Measurements from ENCODE around the gene GSTT2B. TPM values are rescaled to one million over a fixed set of nuclear protein-coding genes. Genes with fewer than 3 reads are reported as not detected.
A peak's percentile ranks its signal among the peaks of the same experiment; 100 is the strongest.

Gene GSTT2B
- total and polyA plus RNA-seq, 2 of the 8 experiments (the other 6 are each of a cell fraction or from before 2014, with no cell fraction given): 6.3 to 13.3 TPM

DNA sequence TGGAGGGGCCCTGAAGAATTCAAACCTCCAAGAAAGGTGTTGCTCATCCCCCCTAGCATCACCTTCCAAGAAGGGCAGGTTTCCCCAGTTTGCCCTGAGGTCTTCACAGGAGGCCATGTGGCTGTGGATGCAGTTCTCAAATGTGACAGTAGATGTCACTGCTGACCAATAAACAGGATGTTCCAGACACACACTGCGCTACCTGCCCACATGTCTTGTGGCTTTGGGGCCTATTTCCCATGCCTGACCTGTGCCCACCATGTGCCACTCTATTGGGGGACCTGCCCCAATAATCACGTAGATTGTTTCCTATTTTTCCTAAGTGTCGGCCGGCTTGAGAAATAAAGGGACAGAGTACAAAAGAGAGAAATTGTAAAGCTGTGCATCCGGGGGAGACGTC, 23.4 kb upstream of the GSTT2B start (continued):
- TF ChIP-seq, protein P1, sequence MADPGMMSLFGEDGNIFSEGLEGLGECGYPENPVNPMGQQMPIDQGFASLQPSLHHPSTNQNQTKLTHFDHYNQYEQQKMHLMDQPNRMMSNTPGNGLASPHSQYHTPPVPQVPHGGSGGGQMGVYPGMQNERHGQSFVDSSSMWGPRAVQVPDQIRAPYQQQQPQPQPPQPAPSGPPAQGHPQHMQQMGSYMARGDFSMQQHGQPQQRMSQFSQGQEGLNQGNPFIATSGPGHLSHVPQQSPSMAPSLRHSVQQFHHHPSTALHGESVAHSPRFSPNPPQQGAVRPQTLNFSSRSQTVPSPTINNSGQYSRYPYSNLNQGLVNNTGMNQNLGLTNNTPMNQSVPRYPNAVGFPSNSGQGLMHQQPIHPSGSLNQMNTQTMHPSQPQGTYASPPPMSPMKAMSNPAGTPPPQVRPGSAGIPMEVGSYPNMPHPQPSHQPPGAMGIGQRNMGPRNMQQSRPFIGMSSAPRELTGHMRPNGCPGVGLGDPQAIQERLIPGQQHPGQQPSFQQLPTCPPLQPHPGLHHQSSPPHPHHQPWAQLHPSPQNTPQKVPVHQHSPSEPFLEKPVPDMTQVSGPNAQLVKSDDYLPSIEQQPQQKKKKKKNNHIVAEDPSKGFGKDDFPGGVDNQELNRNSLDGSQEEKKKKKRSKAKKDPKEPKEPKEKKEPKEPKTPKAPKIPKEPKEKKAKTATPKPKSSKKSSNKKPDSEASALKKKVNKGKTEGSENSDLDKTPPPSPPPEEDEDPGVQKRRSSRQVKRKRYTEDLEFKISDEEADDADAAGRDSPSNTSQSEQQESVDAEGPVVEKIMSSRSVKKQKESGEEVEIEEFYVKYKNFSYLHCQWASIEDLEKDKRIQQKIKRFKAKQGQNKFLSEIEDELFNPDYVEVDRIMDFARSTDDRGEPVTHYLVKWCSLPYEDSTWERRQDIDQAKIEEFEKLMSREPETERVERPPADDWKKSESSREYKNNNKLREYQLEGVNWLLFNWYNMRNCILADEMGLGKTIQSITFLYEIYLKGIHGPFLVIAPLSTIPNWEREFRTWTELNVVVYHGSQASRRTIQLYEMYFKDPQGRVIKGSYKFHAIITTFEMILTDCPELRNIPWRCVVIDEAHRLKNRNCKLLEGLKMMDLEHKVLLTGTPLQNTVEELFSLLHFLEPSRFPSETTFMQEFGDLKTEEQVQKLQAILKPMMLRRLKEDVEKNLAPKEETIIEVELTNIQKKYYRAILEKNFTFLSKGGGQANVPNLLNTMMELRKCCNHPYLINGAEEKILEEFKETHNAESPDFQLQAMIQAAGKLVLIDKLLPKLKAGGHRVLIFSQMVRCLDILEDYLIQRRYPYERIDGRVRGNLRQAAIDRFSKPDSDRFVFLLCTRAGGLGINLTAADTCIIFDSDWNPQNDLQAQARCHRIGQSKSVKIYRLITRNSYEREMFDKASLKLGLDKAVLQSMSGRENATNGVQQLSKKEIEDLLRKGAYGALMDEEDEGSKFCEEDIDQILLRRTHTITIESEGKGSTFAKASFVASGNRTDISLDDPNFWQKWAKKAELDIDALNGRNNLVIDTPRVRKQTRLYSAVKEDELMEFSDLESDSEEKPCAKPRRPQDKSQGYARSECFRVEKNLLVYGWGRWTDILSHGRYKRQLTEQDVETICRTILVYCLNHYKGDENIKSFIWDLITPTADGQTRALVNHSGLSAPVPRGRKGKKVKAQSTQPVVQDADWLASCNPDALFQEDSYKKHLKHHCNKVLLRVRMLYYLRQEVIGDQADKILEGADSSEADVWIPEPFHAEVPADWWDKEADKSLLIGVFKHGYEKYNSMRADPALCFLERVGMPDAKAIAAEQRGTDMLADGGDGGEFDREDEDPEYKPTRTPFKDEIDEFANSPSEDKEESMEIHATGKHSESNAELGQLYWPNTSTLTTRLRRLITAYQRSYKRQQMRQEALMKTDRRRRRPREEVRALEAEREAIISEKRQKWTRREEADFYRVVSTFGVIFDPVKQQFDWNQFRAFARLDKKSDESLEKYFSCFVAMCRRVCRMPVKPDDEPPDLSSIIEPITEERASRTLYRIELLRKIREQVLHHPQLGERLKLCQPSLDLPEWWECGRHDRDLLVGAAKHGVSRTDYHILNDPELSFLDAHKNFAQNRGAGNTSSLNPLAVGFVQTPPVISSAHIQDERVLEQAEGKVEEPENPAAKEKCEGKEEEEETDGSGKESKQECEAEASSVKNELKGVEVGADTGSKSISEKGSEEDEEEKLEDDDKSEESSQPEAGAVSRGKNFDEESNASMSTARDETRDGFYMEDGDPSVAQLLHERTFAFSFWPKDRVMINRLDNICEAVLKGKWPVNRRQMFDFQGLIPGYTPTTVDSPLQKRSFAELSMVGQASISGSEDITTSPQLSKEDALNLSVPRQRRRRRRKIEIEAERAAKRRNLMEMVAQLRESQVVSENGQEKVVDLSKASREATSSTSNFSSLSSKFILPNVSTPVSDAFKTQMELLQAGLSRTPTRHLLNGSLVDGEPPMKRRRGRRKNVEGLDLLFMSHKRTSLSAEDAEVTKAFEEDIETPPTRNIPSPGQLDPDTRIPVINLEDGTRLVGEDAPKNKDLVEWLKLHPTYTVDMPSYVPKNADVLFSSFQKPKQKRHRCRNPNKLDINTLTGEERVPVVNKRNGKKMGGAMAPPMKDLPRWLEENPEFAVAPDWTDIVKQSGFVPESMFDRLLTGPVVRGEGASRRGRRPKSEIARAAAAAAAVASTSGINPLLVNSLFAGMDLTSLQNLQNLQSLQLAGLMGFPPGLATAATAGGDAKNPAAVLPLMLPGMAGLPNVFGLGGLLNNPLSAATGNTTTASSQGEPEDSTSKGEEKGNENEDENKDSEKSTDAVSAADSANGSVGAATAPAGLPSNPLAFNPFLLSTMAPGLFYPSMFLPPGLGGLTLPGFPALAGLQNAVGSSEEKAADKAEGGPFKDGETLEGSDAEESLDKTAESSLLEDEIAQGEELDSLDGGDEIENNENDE (IDR thresholded peaks at IDR 0.05; ENCODE audit: insufficient replicate concordance, low read length): no peak
- TF ChIP-seq POLR2AphosphoS5 (IDR thresholded peaks at IDR 0.05; ENCODE audit: low read depth, low read length) (no peak), TAF1 (IDR thresholded peaks at IDR 0.05; ENCODE audit: low read depth, low read length) (no peak)
- TF ChIP-seq, protein P2, sequence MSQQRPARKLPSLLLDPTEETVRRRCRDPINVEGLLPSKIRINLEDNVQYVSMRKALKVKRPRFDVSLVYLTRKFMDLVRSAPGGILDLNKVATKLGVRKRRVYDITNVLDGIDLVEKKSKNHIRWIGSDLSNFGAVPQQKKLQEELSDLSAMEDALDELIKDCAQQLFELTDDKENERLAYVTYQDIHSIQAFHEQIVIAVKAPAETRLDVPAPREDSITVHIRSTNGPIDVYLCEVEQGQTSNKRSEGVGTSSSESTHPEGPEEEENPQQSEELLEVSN (IDR thresholded peaks at IDR 0.05): peak; percentile 38; the same call in 1 of the 2 replicates
- TF ChIP-seq, protein P3, sequence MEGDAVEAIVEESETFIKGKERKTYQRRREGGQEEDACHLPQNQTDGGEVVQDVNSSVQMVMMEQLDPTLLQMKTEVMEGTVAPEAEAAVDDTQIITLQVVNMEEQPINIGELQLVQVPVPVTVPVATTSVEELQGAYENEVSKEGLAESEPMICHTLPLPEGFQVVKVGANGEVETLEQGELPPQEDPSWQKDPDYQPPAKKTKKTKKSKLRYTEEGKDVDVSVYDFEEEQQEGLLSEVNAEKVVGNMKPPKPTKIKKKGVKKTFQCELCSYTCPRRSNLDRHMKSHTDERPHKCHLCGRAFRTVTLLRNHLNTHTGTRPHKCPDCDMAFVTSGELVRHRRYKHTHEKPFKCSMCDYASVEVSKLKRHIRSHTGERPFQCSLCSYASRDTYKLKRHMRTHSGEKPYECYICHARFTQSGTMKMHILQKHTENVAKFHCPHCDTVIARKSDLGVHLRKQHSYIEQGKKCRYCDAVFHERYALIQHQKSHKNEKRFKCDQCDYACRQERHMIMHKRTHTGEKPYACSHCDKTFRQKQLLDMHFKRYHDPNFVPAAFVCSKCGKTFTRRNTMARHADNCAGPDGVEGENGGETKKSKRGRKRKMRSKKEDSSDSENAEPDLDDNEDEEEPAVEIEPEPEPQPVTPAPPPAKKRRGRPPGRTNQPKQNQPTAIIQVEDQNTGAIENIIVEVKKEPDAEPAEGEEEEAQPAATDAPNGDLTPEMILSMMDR (IDR thresholded peaks at IDR 0.05; ENCODE audit: control extremely low read depth in 1 of 3, insufficient read depth in 1 of 3, low read depth in 1 of 3, low read length in 3 of 3): peak; percentile 48 to 69 (median 66)
